Measurements from ENCODE around the gene SF3B2. TPM values are rescaled to one million over a fixed set of nuclear protein-coding genes. Genes with fewer than 3 reads are reported as not detected.

SF3B2 gene
- total RNA-seq, 1 experiment from 2014 or later: 300 TPM

- Histone ChIP-seq H3K27ac (ENCODE audit: low read depth, low read length) (peak overlapping the region; percentile 89), H3K4me1 (ENCODE audit: control insufficient read depth in 1 of 2, insufficient read depth in 2 of 2, low read length in 2 of 2) (peaks cover 75 to 100% of the 10 kb centered on the region in 2 experiments), H3K36me3 (ENCODE audit: control insufficient read depth in 1 of 2, insufficient read depth in 2 of 2, low read length in 2 of 2) (no peaks in the 10 kb centered on the region), H4K20me1 (ENCODE audit: insufficient read depth) (no peaks in the 10 kb centered on the region), H3K4me2 (ENCODE audit: low read length) (peak overlapping the region; percentile 72), H3K9ac (ENCODE audit: low read length) (peak overlapping the region; percentile 74), H2AFZ (ENCODE audit: low read depth, low read length, poor library complexity, severe bottlenecking) (no peak overlapping the region), H3K27me3 (ENCODE audit: insufficient read depth, low read length) (no peaks in the 10 kb centered on the region), H3K9me3 (ENCODE audit: control insufficient read depth in 1 of 2, insufficient read depth in 1 of 2, low read depth in 1 of 2, low read length in 2 of 2) (no peaks in the 10 kb centered on the region), H3K9me2 (ENCODE audit: insufficient read depth) (no peaks in the 10 kb centered on the region), H3K4me3 (replicated peaks in 1 of 2; ENCODE audit: low read depth in 1 of 2, low read length in 2 of 2) (peak overlapping the region; percentile 44 to 59), H3K79me2 (ENCODE audit: insufficient read depth, low read length) (peaks cover 11% of the 10 kb centered on the region; the same call in 1 of the 2 replicates)
- ATAC-seq (no peak), DNase-seq (ENCODE audit: low read depth, low spot score) (no peak)
- RAD21 ChIA-PET (ENCODE audit: low non-redundant PET in 1 of 2, low total read pairs in 2 of 2, uncharacterized antibody in 2 of 2, unreplicated experiment in 2 of 2): no interaction called here
- no TSS peak for BruUV-seq (replicated peaks)
- POLR2A ChIA-PET: interaction anchor here (1.2 to 2.6 kb wide), 3 partner anchors 9 to 97 kb away, joined by 4 to 17 read pairs (median 10); partner anchors contain the start of genes BANF1 and EIF1AD
- TF ChIP-seq REST (IDR thresholded peaks at IDR 0.05; ENCODE audit: low read depth): no peak
- TF ChIP-seq ZFX (IDR thresholded peaks at IDR 0.05): no peak
- TF ChIP-seq SP1 (IDR thresholded peaks at IDR 0.05; ENCODE audit: low read depth): no peak
- no peak for TF ChIP-seq ATF3 (IDR thresholded peaks at IDR 0.05)
- no peak for TF ChIP-seq JUND (IDR thresholded peaks at IDR 0.05)
- TF ChIP-seq EZH2phosphoT487 (IDR thresholded peaks at IDR 0.05; ENCODE audit: borderline replicate concordance): no peak
- intact Hi-C loops (cut with micrococcal nuclease): no loop called here
- CTCF ChIA-PET: interaction anchor here (0.7 to 3.2 kb wide), 4 partner anchors 9 to 232 kb away, joined by 5 to 22 read pairs (median 8); partner anchors contain the start of gene FIBP
These were observed 39.7 kb upstream of the SF3B2 start for GRCh38 chr11:66012371-66012945.
